ENCODE measurements around the gene CDO1. TPM values are rescaled to one million over a fixed set of nuclear protein-coding genes. Genes with fewer than 3 reads are reported as not detected.

Gene CDO1
- total and polyA plus RNA-seq, 2 of the 8 experiments (the other 6 are each of a cell fraction or from before 2014, with no cell fraction given): 26.1 to 29.5 TPM

- TF ChIP-seq CHD7 (IDR thresholded peaks at IDR 0.05; ENCODE audit: insufficient replicate concordance, low read length) (no peak), YY1 (IDR thresholded peaks at IDR 0.05; ENCODE audit: low read depth, low read length) (no peak), NRF1 (IDR thresholded peaks at IDR 0.05; ENCODE audit: low read depth, low read length) (no peak), BACH1 (IDR thresholded peaks at IDR 0.05; ENCODE audit: low read length) (no peak), RNF2 (IDR thresholded peaks at IDR 0.05; ENCODE audit: borderline replicate concordance, low read depth, low read length, missing control alignments, poor library complexity, severe bottlenecking) (no peak), KDM1A (IDR thresholded peaks at IDR 0.05; ENCODE audit: borderline replicate concordance, low read length) (no peak), TEAD4 (IDR thresholded peaks at IDR 0.05; ENCODE audit: low read depth, low read length) (no peak), CBX8 (IDR thresholded peaks at IDR 0.05; ENCODE audit: borderline replicate concordance, low read depth, low read length) (no peak), KDM5A (IDR thresholded peaks at IDR 0.05; ENCODE audit: low read length) (no peak), NANOG (IDR thresholded peaks at IDR 0.05; ENCODE audit: insufficient read depth, low read depth, low read length, poor library complexity, severe bottlenecking) (no peak), SIRT6 (IDR thresholded peaks at IDR 0.05; ENCODE audit: low read length) (no peak), POU5F1 (IDR thresholded peaks at IDR 0.05; ENCODE audit: low read depth, low read length) (no peak), MAFK (IDR thresholded peaks at IDR 0.05; ENCODE audit: low read depth, low read length) (no peak)
Measured at GRCh38 chr5:115859378-115859777, 42.9 kb upstream of the CDO1 start (continued).
